IPS-15b (cell line): Measurements from ENCODE around the gene PGS1.

Experiments used
- H3K27me3 ChIP-seq: one replicate; pipeline ENCODE4 v1.6.1; 2013; ENCODE audit warnings: low read length; ENCODE audit not compliant: control insufficient read depth, insufficient read depth
- H3K36me3 ChIP-seq: one replicate; pipeline ENCODE4 v1.6.1; 2013; ENCODE audit warnings: low read length; ENCODE audit not compliant: control insufficient read depth, insufficient read depth
- H3K4me1 ChIP-seq: one replicate; pipeline ENCODE4 v1.6.1; 2013; ENCODE audit warnings: mild to moderate bottlenecking, low read length; ENCODE audit not compliant: control insufficient read depth, insufficient read depth
- H3K4me3 ChIP-seq: one replicate; pipeline ENCODE4 v1.5.1; 2013; ENCODE audit warnings: low read depth, low read length
- H3K9ac ChIP-seq: one replicate; pipeline ENCODE4 v1.6.1; 2013; ENCODE audit warnings: low read depth, mild to moderate bottlenecking, low read length
- H3K9me3 ChIP-seq: one replicate; pipeline ENCODE4 v1.6.1; 2013; ENCODE audit warnings: mild to moderate bottlenecking, low read length; ENCODE audit not compliant: control insufficient read depth, insufficient read depth

PGS1 gene

DNA sequence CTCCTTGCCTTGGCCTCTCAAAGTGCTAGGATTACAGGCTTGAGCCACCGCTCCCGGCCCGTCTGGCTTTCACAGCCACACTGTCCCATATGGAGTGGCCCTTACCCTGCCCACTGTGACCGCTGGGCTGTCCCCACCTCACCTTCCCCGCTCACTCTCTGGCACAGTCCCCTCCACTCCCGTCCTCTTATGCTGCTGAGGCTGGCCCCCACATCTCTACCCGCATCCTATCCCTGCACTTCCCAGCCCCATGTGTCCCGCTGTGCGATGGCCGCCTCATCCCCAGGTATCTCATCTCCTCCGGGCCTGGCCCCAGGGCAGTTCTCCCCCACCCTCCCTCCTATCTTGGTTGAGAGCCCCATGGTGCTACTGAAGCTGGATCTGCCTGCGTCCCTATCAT, 93.2 kb downstream of the PGS1 start:
- no peak overlapping the region for H3K9ac ChIP-seq
- H3K4me3 ChIP-seq, result no peak overlapping the region
- no peaks in the 10 kb centered on the region for H3K27me3 ChIP-seq
- no peaks in the 10 kb centered on the region for H3K4me1 ChIP-seq
- no peaks in the 10 kb centered on the region for H3K9me3 ChIP-seq
- H3K36me3 ChIP-seq, result no peaks in the 10 kb centered on the region

DNA sequence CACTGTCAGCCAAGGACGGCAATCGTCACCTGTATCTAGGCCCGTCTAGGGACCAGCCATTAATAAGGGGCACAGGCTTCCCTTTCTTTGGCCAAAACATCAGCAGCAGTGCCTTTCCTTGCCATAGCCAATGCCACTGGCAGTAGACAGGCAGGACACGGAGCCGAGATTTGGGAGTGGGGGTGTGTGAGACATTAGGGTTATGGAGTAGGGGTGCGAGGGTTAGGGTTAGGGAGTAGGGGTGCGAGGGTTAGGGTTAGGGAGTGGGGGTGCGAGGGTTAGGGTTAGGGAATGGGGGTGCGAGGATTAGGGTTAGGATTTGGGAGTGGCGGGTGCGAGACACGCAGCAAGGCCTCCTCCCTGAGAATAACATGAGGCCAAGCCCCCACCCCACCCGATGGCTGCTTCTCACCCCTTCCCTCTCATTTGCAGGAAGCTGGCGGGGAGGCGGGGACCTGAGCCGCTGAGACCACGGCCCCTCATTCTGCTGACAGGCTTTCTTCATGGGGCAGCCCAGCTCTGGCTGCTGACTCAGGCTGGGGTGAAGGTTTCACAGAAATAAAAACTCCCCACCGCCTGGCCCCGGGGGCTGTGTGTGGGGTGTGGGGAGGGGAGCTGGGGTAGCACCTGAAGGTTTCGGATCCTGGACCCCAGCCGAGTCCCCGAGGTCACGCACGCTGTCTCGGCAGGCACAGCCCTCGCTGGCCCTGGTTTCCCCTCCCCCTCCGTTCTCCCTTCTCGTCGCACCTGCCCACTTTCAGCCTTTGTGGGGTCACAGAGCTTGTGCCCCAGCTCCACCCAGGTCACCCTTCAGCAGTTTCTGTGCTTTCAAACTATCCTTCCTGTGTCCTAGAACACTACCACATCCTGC, 93.8 kb downstream of the PGS1 start:
- Histone ChIP-seq H3K9ac (no peak overlapping the region), H3K4me1 (no peaks in the 10 kb centered on the region), H3K36me3 (no peaks in the 10 kb centered on the region), H3K27me3 (no peaks in the 10 kb centered on the region), H3K9me3 (no peaks in the 10 kb centered on the region), H3K4me3 (no peak overlapping the region)

DNA sequence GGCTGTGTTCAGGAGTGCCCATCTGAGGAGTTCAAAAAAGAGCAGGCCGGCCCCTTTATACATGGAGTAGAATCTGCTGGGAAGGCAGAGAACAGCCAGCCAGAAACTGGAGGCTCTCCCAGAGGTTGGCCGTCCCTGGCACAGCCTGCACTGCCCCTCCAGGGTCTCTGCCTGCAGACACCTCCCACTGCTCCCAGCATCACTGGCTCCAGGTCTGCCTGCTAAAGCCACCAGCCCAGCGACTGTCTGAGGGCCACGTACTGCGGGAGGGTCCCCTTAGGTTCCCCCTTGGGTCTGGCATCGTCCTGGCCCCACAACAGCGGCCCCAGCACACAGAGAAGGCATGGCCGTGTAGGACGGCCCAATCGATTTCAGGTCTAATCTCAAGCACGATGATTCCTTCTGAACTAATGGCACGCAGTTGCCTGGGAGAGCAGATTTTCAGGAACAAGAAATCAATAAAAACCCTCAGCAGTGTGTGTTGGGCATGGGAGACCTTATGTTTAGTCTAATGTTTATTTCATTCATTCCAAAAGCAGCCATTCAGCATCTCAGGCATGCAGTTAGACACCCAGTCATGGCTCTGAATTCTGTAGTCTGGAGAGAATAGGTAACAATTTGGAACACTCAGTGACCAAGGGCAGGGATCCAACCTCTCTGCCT, 95.6 kb downstream of the PGS1 start:
- Histone ChIP-seq H3K36me3 (no peaks in the 10 kb centered on the region), H3K9ac (no peak overlapping the region), H3K4me3 (no peak overlapping the region), H3K27me3 (no peaks in the 10 kb centered on the region), H3K4me1 (no peaks in the 10 kb centered on the region), H3K9me3 (no peaks in the 10 kb centered on the region)
